BE2C (cell line): ENCODE results near the gene WNT7B.

Experiments used
- DNase-seq: peaks from one replicate; pipeline ENCODE4 v3.0.0-alpha.2; 2020
- H3K27me3 ChIP-seq: fragments of 250-450 bp; sonication (Bioruptor Pico); 2 replicates; pipeline ENCODE4 v1.5.1; 2020; ENCODE audit warnings: mild to moderate bottlenecking
- H3K36me3 ChIP-seq: fragments of 250-450 bp; sonication (Bioruptor Pico); 2 replicates; pipeline ENCODE4 v1.5.1; 2020; ENCODE audit warnings: mild to moderate bottlenecking
- H3K4me1 ChIP-seq: fragments of 250-450 bp; sonication (Bioruptor Pico); 2 replicates; pipeline ENCODE4 v1.5.1; 2020
- H3K4me3 ChIP-seq: 2 replicates; pipeline ENCODE4 v1.5.1; 2011; ENCODE audit warnings: low read depth, low read length
- H3K9me3 ChIP-seq: fragments of 250-450 bp; sonication (Bioruptor Pico); 2 replicates; pipeline ENCODE4 v1.5.1; 2020
- TF ChIP-seq, protein P1 (sequence below): IDR thresholded peaks from 2 replicates; pipeline ENCODE4 v1.5.1; 2012; ENCODE audit warnings: mild to moderate bottlenecking, low read depth, low read length

The WNT7B gene

GRCh38 chr22:45919504-45920286 is 57.3 kb downstream of the WNT7B start:
- DNase-seq = no peak
- H3K4me1 ChIP-seq = peaks cover 17% of the 10 kb centered on the region
- no peaks in the 10 kb centered on the region for H3K36me3 ChIP-seq
- H3K4me3 ChIP-seq = no peak overlapping the region
- TF ChIP-seq, protein P1, sequence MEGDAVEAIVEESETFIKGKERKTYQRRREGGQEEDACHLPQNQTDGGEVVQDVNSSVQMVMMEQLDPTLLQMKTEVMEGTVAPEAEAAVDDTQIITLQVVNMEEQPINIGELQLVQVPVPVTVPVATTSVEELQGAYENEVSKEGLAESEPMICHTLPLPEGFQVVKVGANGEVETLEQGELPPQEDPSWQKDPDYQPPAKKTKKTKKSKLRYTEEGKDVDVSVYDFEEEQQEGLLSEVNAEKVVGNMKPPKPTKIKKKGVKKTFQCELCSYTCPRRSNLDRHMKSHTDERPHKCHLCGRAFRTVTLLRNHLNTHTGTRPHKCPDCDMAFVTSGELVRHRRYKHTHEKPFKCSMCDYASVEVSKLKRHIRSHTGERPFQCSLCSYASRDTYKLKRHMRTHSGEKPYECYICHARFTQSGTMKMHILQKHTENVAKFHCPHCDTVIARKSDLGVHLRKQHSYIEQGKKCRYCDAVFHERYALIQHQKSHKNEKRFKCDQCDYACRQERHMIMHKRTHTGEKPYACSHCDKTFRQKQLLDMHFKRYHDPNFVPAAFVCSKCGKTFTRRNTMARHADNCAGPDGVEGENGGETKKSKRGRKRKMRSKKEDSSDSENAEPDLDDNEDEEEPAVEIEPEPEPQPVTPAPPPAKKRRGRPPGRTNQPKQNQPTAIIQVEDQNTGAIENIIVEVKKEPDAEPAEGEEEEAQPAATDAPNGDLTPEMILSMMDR = no peak
- H3K9me3 ChIP-seq = no peaks in the 10 kb centered on the region
- no peaks in the 10 kb centered on the region for H3K27me3 ChIP-seq

GRCh38 chr22:45918459-45919370 is 58.2 kb downstream of the WNT7B start:
- peak; percentile 56 for DNase-seq
- TF ChIP-seq, protein P1 = no peak
- peaks cover 17% of the 10 kb centered on the region for H3K4me1 ChIP-seq

DNA sequence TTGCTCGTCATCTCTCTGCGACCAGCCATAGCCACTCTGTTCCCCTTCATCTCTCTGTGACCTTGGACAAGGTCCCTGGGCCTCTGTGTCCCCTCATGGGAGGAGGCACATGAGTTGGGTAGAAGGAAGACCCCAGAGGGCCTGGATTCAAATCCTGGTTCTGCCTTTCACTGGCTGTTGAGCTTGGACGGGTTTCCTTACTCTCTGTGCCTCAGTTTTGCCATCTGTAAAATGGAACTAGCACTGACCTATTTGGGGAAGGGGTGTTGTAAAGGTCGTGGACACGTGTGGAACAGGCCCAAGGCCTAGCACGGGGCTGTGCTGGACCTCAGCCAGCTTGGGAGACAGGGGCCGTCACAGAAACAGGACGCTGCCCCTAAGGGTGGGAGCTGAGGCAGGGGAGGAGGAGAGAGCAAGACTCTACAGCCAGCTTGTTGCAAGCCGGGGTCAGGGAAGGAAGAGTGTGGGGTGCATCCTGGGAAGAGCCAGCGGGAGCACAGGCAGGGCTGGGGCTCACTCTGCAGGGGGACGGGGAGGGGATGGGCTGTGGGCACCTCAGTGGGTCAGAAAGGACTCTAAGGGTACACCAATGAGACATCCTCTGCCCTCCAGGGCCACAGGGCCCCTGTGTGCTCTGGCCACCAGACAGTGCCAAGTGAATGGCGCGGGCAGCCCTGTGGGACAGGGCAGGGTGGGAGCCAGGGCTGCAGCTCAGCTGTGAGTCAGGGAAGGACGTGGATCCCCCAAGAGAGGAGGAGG is 59.1 kb downstream of the WNT7B start:
- peaks cover 17% of the 10 kb centered on the region for H3K4me1 ChIP-seq

More at GRCh38 chr22:45918459-45919370, 58.2 kb downstream of the WNT7B start:
- no peaks in the 10 kb centered on the region for H3K36me3 ChIP-seq
- H3K9me3 ChIP-seq = no peaks in the 10 kb centered on the region
- no peaks in the 10 kb centered on the region for H3K27me3 ChIP-seq
- no peak overlapping the region for H3K4me3 ChIP-seq

GRCh38 chr22:45917146-45917545 is 59.8 kb downstream of the WNT7B start:
- Histone ChIP-seq H3K4me3 (no peak overlapping the region), H3K36me3 (no peaks in the 10 kb centered on the region), H3K9me3 (no peaks in the 10 kb centered on the region), H3K27me3 (no peaks in the 10 kb centered on the region), H3K4me1 (peaks cover 17% of the 10 kb centered on the region)
- TF ChIP-seq, protein P1 = no peak
- peak; percentile 63 for DNase-seq

More for the DNA sequence above, 59.1 kb downstream of the WNT7B start:
- no peak overlapping the region for H3K4me3 ChIP-seq
- no peaks in the 10 kb centered on the region for H3K36me3 ChIP-seq
- H3K27me3 ChIP-seq = no peaks in the 10 kb centered on the region
- DNase-seq = no peak
- no peaks in the 10 kb centered on the region for H3K9me3 ChIP-seq
- TF ChIP-seq, protein P1 = no peak

GRCh38 chr22:45916515-45916914 is 60.4 kb downstream of the WNT7B start:
- TF ChIP-seq, protein P1 = no peak
- Histone ChIP-seq H3K4me3 (no peak overlapping the region), H3K36me3 (no peaks in the 10 kb centered on the region), H3K27me3 (no peaks in the 10 kb centered on the region), H3K4me1 (peaks cover 17% of the 10 kb centered on the region), H3K9me3 (no peaks in the 10 kb centered on the region)
- DNase-seq = no peak
